HK-2 (cell line): ENCODE measurements around the gene APLP2.

Source experiments
- DNase-seq: peaks from one replicate; pipeline ENCODE4 v3.0.0-alpha.2; 2018; ENCODE audit not compliant: unreplicated experiment

The APLP2 gene

DNA sequence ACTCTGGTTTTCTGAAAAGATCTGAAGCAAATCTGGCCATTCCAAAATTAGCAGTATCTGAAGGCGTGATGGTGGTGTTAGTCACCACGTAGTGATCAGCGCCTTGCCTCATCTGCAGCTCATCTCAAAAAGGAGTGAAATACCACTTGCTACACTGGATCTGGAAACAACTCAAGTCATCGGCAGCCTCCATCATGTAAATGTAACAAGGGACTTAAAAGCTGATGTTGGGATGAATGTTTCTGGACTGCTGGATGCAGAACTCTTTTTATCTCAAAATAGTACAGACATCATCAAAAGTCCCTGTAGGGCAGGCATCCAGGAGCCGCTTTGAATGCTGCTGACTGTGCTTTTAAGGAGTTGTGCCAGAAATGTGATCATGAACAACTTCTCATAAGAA, 14.1 kb upstream of the APLP2 start:
- DNase-seq = no peak

GRCh38 chr11:130061017-130061416, 8.7 kb upstream of the APLP2 start:
- DNase-seq = no peak

DNA sequence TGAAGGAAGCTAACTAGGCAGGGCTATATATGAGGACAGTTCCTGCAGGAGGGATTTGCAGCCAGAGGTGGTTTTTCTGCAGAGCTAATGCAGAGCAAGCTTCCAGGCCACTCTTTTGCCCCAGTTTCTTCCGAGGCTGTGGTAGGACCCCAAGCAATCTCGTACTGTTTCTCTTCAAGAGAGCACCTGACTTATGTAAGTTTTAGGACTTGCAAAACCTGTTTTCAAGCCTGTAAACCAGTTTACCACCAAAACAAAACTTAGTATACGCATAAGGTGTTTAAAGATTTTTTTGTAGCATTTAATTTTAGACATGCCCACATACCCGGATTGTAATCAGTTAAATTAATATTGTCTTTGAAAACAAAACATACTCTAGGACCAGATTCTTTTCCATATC, 7.7 kb upstream of the APLP2 start:
- no peak for DNase-seq

DNA sequence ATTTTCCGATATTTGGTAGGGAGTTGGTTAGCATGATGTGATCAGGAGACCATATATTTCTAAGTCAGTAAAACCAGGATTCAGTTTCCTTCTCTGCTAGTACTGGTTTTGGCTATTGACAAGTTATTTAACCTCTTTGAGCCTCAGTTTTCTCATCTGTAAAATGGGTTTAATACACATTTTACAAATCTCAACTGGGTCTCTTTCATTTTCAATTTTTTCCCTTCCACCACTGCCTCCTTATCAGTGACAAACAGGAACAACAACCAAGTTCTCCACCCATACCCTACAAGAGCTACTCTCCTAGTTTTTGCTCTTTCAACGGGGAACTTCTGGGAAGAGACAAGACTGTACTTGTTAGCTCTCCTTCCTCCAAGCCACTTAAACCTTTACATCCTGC, 6.2 kb upstream of the APLP2 start:
- DNase-seq = no peak

GRCh38 chr11:130064596-130064995, 5.1 kb upstream of the APLP2 start:
- no peak for DNase-seq

- no peak for DNase-seq
These were observed 3.4 kb upstream of the APLP2 start for GRCh38 chr11:130066338-130066737.

DNA sequence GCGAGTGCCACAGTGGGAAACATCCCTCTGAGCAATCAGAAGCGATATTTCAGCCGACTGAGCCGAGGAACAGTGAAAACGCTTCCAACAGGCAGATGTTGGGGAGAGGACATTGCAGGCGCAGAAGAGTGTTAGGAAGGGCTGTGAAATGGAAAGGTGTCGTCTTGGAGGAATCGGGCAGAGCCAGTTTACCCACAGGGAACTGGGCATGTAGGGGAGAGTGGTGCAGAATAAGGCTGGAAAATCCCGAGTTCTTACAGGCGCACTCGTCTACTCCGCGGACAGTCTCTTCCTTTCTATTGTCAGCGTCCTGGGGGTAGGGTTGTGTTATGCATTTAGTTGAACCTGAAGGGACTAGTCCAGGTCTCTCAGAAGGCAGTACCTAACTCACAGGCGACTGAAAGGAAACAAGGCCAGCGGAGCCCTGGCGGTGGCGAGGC, 1.1 kb upstream of the APLP2 start:
- no peak for DNase-seq

- no peak for DNase-seq
These were observed 572 bp upstream of the APLP2 start for GRCh38 chr11:130068986-130069658.

DNA sequence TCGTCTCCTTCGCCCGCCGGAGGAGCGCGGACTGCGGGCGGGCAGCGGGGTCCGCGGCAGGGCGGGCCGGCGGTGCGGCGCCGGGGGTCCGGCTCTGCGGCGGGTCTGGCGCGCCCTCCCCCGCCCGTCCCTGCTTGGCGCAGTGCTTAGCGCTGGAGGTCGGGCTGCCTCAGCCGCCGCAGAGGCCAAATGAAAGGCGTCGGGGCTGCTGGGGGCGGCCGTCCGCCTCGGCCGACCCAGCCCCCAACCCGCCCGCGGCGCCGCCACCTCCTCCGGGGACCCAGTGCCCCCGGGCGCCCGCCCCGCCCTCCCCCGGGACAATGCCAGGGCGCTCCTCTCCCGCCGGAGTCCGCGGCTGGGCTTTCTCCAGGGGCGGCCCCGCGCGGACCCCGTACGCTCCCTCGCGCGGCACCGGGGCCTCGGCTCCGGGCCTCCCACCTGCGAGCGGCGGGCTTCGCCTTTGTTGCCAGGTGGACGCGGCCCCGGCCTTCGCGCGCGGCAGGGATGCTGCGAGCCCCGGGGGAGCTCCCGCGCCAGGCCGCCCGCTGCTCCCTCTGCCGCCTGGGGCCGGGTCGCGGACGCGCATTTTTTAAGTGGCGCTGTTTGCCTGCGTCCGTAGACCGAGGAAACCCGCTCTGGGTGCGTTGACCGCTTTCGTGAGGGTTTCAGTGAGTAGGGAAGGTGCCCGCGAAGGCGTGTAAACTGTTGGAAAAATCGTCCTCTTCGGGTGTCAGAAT, 583 bp downstream of the APLP2 start:
- DNase-seq = no peak

GRCh38 chr11:130070846-130071200, 1.1 kb downstream of the APLP2 start:
- DNase-seq = no peak

DNA sequence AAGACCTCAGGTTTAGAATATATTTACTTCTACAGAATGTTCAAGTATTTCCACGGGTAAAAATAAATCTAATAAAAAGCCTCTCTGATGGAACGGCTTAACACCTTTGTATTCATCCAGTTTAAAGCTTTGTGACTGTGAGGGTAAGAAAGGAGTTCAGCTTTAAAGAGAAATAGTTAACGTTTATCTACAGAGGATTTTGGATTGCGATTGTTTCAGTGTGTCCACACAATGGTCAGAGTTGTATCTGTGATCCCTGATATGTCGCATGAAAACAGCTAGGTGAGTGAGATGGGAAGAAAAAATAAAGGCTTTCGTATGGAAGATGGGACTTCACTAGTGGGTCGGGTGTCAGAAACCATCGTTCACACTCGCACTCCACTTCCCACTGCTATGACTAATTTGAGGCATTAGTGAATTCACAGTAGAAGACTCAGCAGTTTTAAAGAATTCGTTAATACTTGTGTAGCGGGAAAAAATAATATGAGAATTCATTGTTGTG, 1.6 kb downstream of the APLP2 start:
- no peak for DNase-seq

DNA sequence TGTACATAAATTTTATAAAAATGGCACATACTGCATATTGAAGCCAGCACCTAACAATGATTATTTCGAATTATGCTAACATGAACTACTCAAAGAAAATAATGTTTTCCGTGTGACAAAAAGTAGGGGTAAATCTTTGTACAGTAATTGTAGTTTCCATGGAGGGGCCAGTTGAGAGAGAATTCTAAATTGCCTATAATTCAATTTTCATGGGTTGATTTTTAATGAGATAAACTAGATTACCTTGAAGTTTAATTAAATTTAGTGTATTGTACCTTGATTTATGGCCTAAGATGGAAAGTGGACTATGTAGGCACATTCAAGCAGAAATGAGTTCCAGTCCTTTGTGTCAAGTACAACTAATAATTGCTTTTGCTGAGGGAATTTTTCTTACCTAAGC, 5.0 kb downstream of the APLP2 start:
- no peak for DNase-seq

- no peak for DNase-seq
These were observed 7.2 kb downstream of the APLP2 start for GRCh38 chr11:130076778-130077481.

- DNase-seq = no peak
These were observed 8.0 kb downstream of the APLP2 start for GRCh38 chr11:130077671-130078070.

GRCh38 chr11:130078080-130078479, 8.4 kb downstream of the APLP2 start:
- DNase-seq = no peak

DNA sequence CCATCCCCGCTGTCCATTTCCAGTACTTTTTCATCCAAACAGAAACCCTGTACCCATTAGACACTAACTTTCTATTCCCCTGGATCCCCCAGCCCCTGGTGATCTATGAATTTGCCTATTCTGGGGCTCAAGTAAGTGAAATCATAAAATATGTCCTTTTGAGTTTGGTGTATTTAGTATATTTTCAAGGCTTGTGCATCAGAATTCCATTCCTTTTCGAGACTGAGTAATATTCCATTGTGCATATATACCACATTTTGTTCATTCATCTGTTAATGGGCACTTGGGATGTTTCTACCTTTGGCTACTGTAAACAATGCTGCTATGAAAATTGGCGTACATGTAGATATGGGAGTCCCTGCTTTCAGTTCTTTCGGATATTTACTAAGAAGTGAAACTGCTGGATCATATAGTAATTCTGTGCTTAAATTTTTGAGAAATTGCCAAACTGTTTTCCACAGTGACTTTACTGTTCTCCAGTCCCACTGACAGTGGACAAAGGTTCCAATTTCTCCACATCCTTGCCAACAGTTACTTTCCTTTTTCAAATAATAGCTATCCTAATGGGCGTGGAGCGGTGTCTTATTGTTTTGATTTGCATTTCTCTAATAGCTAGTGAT, 16.1 kb downstream of the APLP2 start:
- no peak for DNase-seq

DNA sequence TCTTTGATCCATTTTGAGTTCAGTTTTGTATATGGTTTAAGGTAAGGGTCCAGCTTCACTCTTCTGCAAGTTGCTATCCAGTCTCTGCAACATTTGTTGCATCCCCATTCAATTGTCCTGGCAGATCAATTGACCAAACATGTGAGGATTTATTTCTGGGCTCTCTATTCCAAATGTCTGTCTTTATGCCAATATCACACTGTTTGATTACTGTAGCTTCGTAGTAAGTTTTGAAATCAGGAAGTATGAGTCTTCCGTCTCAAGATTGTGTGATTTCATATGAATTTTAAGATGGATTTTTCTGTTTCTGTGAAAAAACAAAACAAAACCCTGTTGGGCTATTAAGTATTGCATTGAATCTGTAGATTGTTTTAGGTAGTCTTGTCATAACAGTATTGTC, 17.0 kb downstream of the APLP2 start:
- no peak for DNase-seq

- DNase-seq = no peak
These were observed 17.7 kb downstream of the APLP2 start for GRCh38 chr11:130087294-130087926.

GRCh38 chr11:130088217-130088616, 18.5 kb downstream of the APLP2 start:
- no peak for DNase-seq

DNA sequence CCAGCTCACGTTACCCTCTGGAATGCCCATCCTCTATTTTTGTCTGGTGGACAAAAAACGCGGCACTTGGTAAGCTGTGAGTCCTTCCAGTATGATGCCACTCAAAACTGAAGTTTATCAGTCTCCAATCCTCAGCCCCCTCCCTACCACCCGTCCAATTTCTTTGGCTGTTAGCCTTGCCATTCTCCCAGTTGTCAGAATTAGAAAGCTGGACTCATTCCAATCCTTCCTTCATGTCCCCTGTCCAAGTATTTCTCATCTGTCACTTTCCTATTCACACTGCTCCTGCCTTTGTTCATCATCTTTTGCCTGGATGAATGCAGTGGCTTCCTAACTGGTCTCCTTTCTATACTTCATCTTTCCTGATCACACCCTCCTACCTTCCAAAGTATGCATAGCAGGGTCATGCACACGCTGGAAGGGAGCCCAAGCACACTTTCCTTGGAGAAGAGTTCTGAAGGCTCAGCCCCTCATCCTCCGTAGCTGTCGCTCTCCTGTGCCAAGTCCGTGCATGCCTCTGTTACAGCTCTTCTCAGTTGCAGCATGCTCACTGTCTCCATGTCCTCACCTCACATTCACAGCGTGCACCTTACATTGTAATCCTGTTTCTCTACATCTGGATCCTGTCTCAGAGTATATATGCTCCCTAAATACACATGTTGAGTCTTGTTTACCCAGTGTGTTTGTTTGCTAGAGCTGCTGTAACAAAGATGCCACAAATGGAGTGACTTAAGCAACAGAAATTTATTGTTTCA, 19.4 kb downstream of the APLP2 start:
- no peak for DNase-seq

DNA sequence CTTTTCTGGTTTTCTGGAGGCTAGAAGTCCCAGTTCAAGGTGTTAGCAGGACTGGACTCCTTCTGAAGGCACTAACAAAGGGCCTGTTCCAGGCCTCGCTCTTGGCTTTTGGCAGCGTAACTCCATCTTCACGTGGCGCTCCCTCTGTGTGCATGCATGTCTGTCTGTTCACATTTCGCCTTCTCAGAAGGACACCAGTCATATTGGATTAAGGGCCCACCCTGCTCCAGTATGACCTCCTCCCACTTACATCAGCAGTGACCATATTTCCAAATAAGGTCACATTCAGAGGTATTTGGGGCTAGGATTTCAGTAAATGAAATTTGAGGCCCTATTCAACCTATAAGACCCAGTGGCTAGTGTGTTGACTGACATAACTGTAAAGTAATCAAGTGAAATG, 20.0 kb downstream of the APLP2 start:
- no peak for DNase-seq
